Smooth muscle cell (in vitro differentiated cells): ENCODE results near the gene RPLP2. TPM values are rescaled to one million over a fixed set of nuclear protein-coding genes. Genes with fewer than 3 reads are reported as not detected.
A peak's percentile ranks its signal among the peaks of the same experiment; 100 is the strongest.

Source experiments
- DNase-seq: peaks from one replicate; lab custom pipeline; 2025; ENCODE audit not compliant: unreplicated experiment; lab: John Stamatoyannopoulos, UW
- H2AFZ ChIP-seq: fragments of 200-600 bp; sonication (generic); 2 replicates; pipeline ENCODE4 v1.6.0; 2016; ENCODE audit warnings: antibody characterized with exemption, low read depth, mild to moderate bottlenecking
- H3F3A ChIP-seq: fragments of 200-600 bp; sonication (generic); 2 replicates; pipeline ENCODE4 v1.6.0; 2017; ENCODE audit warnings: antibody characterized with exemption, low read depth
- H3K27ac ChIP-seq: fragments of 200-600 bp; sonication (generic); 2 replicates; pipeline ENCODE4 v1.5.1; 2016; ENCODE audit warnings: low read depth, mild to moderate bottlenecking
- H3K27me3 ChIP-seq: fragments of 200-600 bp; sonication (generic); 2 replicates; pipeline ENCODE4 v1.6.1; 2016; ENCODE audit warnings: low read depth, mild to moderate bottlenecking
- H3K36me3 ChIP-seq: fragments of 200-600 bp; sonication (generic); 2 replicates; pipeline ENCODE4 v1.5.1; 2016; ENCODE audit warnings: low read depth
- H3K4me1 ChIP-seq: fragments of 200-600 bp; sonication (generic); 2 replicates; pipeline ENCODE4 v1.5.1; 2016; ENCODE audit warnings: low read depth
- H3K4me2 ChIP-seq: fragments of 200-600 bp; sonication (generic); 2 replicates; pipeline ENCODE4 v1.6.0; 2016; ENCODE audit warnings: mild to moderate bottlenecking
- H3K4me3 ChIP-seq: fragments of 200-600 bp; sonication (generic); 2 replicates; pipeline ENCODE4 v1.5.1; 2016; ENCODE audit warnings: mild to moderate bottlenecking
- H3K79me2 ChIP-seq: fragments of 200-600 bp; sonication (generic); 2 replicates; pipeline ENCODE4 v1.6.0; 2016; ENCODE audit warnings: low read depth, mild to moderate bottlenecking
- H3K9ac ChIP-seq: fragments of 200-600 bp; sonication (generic); 2 replicates; pipeline ENCODE4 v1.6.0; 2016; ENCODE audit warnings: low read depth
- H3K9me3 ChIP-seq: fragments of 200-600 bp; sonication (generic); replicated peaks from 2 replicates; pipeline ENCODE4 v1.5.1; 2016; ENCODE audit warnings: low read depth
- H4K20me1 ChIP-seq: fragments of 200-600 bp; sonication (generic); 2 replicates; pipeline ENCODE4 v1.6.0; 2016; ENCODE audit warnings: low read depth
- WGBS: methylation state at CpG from one replicate; pipeline ENCODE4 v1.1.7; 2016; ENCODE audit warnings: low lambda C conversion rate; 5-methylcytosine and 5-hydroxymethylcytosine counted together
- polyA plus RNA-seq: library from polyadenylated mRNA; unstranded; fragments of >200 nt; fragmentation: Nextera tagmentation; extraction: Ambion mirVana; gene quantifications from 2 replicates; pipeline ENCODE4 v1.2.1, GENCODE V29; 2016
- total RNA-seq: library from RNA; depleted of rRNA; stranded (reverse); fragments of >200 nt; gene quantifications from 2 replicates; pipeline ENCODE4 v1.2.3, GENCODE V29; 2014
- TF ChIP-seq, protein P1 (sequence below): fragments of 200-600 bp; sonication (generic); IDR thresholded peaks from 2 replicates; pipeline ENCODE4 v1.5.1; 2017; ENCODE audit warnings: borderline replicate concordance, mild to moderate bottlenecking, antibody characterized with exemption; ENCODE audit not compliant: insufficient read depth, poor library complexity, severe bottlenecking

RPLP2 gene
- total and polyA plus RNA-seq, 2 experiments from 2014 or later: 472 to 622 TPM

- TF ChIP-seq, protein P1, sequence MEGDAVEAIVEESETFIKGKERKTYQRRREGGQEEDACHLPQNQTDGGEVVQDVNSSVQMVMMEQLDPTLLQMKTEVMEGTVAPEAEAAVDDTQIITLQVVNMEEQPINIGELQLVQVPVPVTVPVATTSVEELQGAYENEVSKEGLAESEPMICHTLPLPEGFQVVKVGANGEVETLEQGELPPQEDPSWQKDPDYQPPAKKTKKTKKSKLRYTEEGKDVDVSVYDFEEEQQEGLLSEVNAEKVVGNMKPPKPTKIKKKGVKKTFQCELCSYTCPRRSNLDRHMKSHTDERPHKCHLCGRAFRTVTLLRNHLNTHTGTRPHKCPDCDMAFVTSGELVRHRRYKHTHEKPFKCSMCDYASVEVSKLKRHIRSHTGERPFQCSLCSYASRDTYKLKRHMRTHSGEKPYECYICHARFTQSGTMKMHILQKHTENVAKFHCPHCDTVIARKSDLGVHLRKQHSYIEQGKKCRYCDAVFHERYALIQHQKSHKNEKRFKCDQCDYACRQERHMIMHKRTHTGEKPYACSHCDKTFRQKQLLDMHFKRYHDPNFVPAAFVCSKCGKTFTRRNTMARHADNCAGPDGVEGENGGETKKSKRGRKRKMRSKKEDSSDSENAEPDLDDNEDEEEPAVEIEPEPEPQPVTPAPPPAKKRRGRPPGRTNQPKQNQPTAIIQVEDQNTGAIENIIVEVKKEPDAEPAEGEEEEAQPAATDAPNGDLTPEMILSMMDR: no peak
- H3K9ac ChIP-seq: peak overlapping the region; percentile 84
- H2AFZ ChIP-seq: no peak overlapping the region
- peaks cover 16% of the 10 kb centered on the region for H3K4me1 ChIP-seq
- H3F3A ChIP-seq: peaks cover 4% of the 10 kb centered on the region
- H3K79me2 ChIP-seq: no peaks in the 10 kb centered on the region
- no peaks in the 10 kb centered on the region for H3K36me3 ChIP-seq
- peak overlapping the region; percentile 83 for H3K27ac ChIP-seq
- peak; percentile 79 for DNase-seq
- under 1% methylated on average over 46 of the region's 57 CpGs for WGBS
- peak overlapping the region; percentile 70 for H3K4me3 ChIP-seq
- H3K9me3 ChIP-seq: no peaks in the 10 kb centered on the region
- peak overlapping the region; percentile 98 for H3K4me2 ChIP-seq
- H3K27me3 ChIP-seq: no peaks in the 10 kb centered on the region
- H4K20me1 ChIP-seq: peaks cover 18% of the 10 kb centered on the region
Observed at GRCh38 chr11:797296-798092, 12.3 kb upstream of the RPLP2 start.

DNA sequence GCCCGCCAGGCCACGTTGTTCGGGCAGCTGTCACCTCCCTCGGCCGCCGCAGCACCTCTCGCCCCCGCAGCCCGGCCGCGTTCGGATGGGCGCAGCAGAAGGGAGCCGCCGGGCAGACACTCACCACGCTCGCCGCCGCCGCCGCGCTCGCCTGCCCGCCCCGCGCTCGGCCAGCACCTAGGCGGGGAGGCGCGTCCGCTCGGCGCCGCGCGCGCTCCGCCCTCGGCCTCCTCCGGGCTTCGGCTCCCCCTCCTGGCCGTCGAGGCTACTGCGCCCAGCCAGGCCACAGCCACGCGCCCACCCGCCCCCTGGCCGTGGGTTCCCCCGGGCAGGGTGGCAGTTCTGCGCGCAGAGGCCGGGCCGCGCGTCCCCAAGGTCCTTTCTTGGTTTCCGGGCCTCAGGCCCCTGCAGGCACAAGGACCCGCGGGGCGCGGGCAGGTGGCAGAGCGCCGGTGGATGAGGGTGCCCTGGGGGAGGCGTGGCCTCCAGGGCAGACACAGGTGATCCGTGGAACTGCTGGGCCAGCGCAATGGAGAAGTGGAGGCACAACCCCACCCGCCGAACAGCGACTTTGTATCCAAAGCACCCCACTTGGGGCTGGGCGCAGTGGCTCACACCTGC is 11.6 kb upstream of the RPLP2 start, which contains the start of gene SLC25A22:
SLC25A22 (minus strand) TSS at position 189 of the 621 bp plus-strand sequence. CDS start 3,275 bp downstream, outside the sequence.
- Histone ChIP-seq H3K27ac (peak within 1 kb of the TSS; percentile 83), H3K4me1 (peaks cover 16% of the 10 kb centered on the region), H3F3A (peaks cover 4% of the 10 kb centered on the region), H3K36me3 (no peaks in the 10 kb centered on the region), H4K20me1 (peaks cover 18% of the 10 kb centered on the region), H3K4me3 (peak within 1 kb of the TSS; percentile 70), H3K9ac (peak within 1 kb of the TSS; percentile 84), H2AFZ (no peak within 1 kb of the TSS), H3K27me3 (no peaks in the 10 kb centered on the region), H3K9me3 (no peaks in the 10 kb centered on the region), H3K4me2 (peak within 1 kb of the TSS; percentile 98), H3K79me2 (no peaks in the 10 kb centered on the region)
- DNase-seq: peak; percentile 68
- WGBS: 29% methylated on average over 9 of the region's 69 CpGs
- TF ChIP-seq, protein P1: peak; percentile 71

DNA sequence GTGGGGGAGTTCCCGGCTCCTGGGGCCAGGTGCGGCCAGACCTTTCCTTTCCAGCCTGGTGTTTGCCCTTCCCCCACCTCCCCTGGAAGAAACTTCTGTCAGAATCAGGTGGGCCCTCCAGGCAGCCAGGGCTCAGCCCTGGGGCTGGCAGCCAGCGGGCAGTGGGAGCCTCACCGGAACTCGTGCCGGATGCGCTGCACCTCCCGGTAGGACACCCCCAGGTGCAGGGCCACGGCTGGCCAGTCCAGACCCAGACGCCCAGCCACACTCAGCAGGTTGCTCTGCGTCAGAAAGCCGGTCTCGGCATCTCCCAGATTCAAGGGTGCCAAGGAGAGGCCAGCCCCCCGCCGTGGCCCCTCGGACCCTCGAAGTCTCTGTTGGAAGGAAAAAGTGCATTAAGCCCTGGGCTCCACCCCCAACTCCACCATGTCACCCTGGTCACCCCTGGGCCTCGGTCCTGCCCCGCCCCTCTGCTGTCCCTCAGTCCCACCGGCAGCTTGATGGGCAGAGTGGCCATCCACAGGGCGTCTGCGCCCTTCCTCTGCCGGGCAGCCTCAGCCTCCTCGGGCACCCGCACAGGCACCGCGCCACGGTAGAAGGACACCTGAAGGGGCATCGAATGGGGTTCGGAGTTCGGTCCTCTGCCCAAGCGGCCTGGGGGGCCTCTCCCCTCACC is 10.0 kb upstream of the RPLP2 start:
- Histone ChIP-seq H3K27me3 (no peaks in the 10 kb centered on the region), H3K36me3 (no peaks in the 10 kb centered on the region), H3K4me2 (no peak overlapping the region), H3K27ac (no peak overlapping the region), H3K4me1 (peaks cover 25% of the 10 kb centered on the region), H2AFZ (no peak overlapping the region), H3K9ac (no peak overlapping the region), H3K4me3 (no peak overlapping the region), H3K79me2 (no peaks in the 10 kb centered on the region), H4K20me1 (peaks cover 14% of the 10 kb centered on the region), H3F3A (peaks cover 4% of the 10 kb centered on the region), H3K9me3 (no peaks in the 10 kb centered on the region)
- TF ChIP-seq, protein P1: no peak
- no peak for DNase-seq
- 97% methylated on average over 27 of the region's 32 CpGs for WGBS
